ENCODE data around the gene TBC1D19. TPM values are rescaled to one million over a fixed set of nuclear protein-coding genes. Genes with fewer than 3 reads are reported as not detected.

TBC1D19 gene
- total RNA-seq, 1 donor = 67.1 TPM

GRCh38 chr4:26713563-26714151 is 129.8 kb downstream of the TBC1D19 start:
- TF ChIP-seq CTCF (IDR thresholded peaks at IDR 0.05; ENCODE audit: insufficient read depth, low read length) = no peak
- no peak for DNase-seq (ENCODE audit: low read depth)

GRCh38 chr4:26715636-26716242 is 131.9 kb downstream of the TBC1D19 start:
- DNase-seq (ENCODE audit: low read depth) = no peak
- no peak for TF ChIP-seq CTCF (IDR thresholded peaks at IDR 0.05; ENCODE audit: insufficient read depth, low read length)
- no peak overlapping the region for H3K4me3 ChIP-seq (ENCODE audit: low read depth, low read length)

More at GRCh38 chr4:26713563-26714151, 129.8 kb downstream of the TBC1D19 start:
- H3K4me3 ChIP-seq (ENCODE audit: low read depth, low read length) = no peak overlapping the region

DNA sequence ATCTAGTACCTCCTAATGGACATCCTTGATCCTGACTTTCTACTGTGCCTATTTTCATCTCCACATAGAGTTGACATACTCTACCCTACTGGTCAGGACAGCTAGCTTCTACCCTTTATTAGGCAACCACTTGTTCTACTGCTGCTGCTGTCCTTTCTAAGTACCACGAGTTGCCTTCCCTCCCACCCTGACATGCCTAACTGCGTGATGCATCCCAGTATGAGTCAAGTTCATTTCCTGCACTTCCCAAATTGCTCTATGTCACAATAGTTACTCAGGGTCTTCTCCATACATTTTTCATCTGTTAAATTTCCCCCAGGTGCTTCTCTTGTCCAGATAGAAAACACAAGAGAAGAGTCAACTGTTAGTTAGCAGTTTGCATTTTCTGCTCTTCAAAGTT is 133.4 kb downstream of the TBC1D19 start:
- no peak for TF ChIP-seq CTCF (IDR thresholded peaks at IDR 0.05; ENCODE audit: insufficient read depth, low read length)
- no peak overlapping the region for H3K4me3 ChIP-seq (ENCODE audit: low read depth, low read length)
- DNase-seq (ENCODE audit: low read depth) = peak; percentile 75

- TF ChIP-seq CTCF (IDR thresholded peaks at IDR 0.05; ENCODE audit: insufficient read depth, low read length) = peak; percentile 81
- peak; percentile 70 for DNase-seq (ENCODE audit: low read depth)
Measured at GRCh38 chr4:26719954-26720552, 136.2 kb downstream of the TBC1D19 start.

DNA sequence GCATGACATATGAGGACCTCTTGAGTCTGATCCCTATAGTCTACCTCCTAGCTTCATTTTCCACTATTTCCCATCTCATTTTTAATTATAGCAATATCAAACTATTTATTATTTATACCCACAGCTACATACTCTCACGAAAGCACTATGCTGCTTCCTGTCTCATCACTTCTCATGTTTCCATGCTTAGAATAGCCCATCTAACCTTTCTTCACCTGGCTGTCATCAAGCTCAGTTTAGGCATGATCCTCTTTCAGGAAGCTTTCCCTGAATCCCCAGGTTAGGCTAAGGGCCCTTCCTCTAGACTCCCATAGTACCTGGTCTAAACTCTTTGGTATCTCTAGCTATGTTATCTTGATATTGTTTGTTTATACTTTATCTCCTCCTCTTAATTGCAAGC is 137.8 kb downstream of the TBC1D19 start:
- no peak for TF ChIP-seq CTCF (IDR thresholded peaks at IDR 0.05; ENCODE audit: insufficient read depth, low read length)
- H3K4me3 ChIP-seq (ENCODE audit: low read depth, low read length) = no peak overlapping the region
- no peak for DNase-seq (ENCODE audit: low read depth)

More at GRCh38 chr4:26719954-26720552, 136.2 kb downstream of the TBC1D19 start:
- no peak overlapping the region for H3K4me3 ChIP-seq (ENCODE audit: low read depth, low read length)

- no peak overlapping the region for H3K4me3 ChIP-seq (ENCODE audit: low read depth, low read length)
- TF ChIP-seq CTCF (IDR thresholded peaks at IDR 0.05; ENCODE audit: insufficient read depth, low read length) = no peak
- no peak for DNase-seq (ENCODE audit: low read depth)
Measured at GRCh38 chr4:26723216-26723615, 139.3 kb downstream of the TBC1D19 start.

Measured in fibroblast of the aortic adventitia (primary cell).